ENCODE data around the gene IL27RA. TPM values are rescaled to one million over a fixed set of nuclear protein-coding genes. Genes with fewer than 3 reads are reported as not detected.

IL27RA gene
- total and polyA plus RNA-seq, 2 of the 4 experiments (the other 2 are of a cell fraction) = 2.9 to 5.1 TPM

GRCh38 chr19:13990085-13990484 is 41.5 kb upstream of the IL27RA start:
- Histone ChIP-seq H3K4me2 (ENCODE audit: low read depth, low read length) (no peak overlapping the region), H2BK20ac (ENCODE audit: low read depth, low read length) (no peak overlapping the region), H2BK15ac (ENCODE audit: low read depth, low read length) (no peak overlapping the region), H3K23ac (ENCODE audit: low read depth, low read length) (no peak overlapping the region), H3K14ac (replicated peaks; ENCODE audit: low read depth, low read length) (no peak overlapping the region), H3K9ac (ENCODE audit: low read depth, low read length) (no peak overlapping the region), H4K5ac (ENCODE audit: low read depth, low read length) (no peak overlapping the region), H3K9me3 (ENCODE audit: control insufficient read depth, insufficient read depth, low read length) (no peaks in the 10 kb centered on the region), H3K79me1 (ENCODE audit: low read depth in 1 of 2, low read length in 2 of 2) (peaks cover 5 to 26% of the 10 kb centered on the region in 2 experiments; a peak in 3 of 4 replicates), H2BK120ac (ENCODE audit: low read depth, low read length) (no peak overlapping the region), H3K27me3 (ENCODE audit: control insufficient read depth, insufficient read depth, low read length) (no peaks in the 10 kb centered on the region), H3K36me3 (ENCODE audit: control insufficient read depth, insufficient read depth, low read length) (peaks cover 19% of the 10 kb centered on the region), H3K18ac (ENCODE audit: low read depth, low read length) (no peak overlapping the region), H3K56ac (ENCODE audit: extremely low read depth, insufficient read depth, low read length) (no peak overlapping the region), H2AK5ac (ENCODE audit: low read depth, low read length) (no peak overlapping the region), H3K27ac (ENCODE audit: insufficient read depth, low read length) (no peak overlapping the region), H3K9me1 (ENCODE audit: insufficient read depth, low read length) (peaks cover 18% of the 10 kb centered on the region), H4K91ac (ENCODE audit: insufficient read depth, low read depth, low read length) (no peak overlapping the region), H2AK9ac (replicated peaks; ENCODE audit: low read depth, low read length, poor library complexity) (no peak overlapping the region), H3K4ac (ENCODE audit: low read depth, low read length) (no peak overlapping the region), H4K20me1 (ENCODE audit: insufficient read depth, low read length) (no peaks in the 10 kb centered on the region), H2AFZ (replicated peaks; ENCODE audit: low read length, poor library complexity) (no peak overlapping the region), H3K4me3 (ENCODE audit: insufficient read depth, low read depth, low read length) (no peak overlapping the region), H3K4me1 (ENCODE audit: control insufficient read depth, insufficient read depth, low read length) (peaks cover 10% of the 10 kb centered on the region), H2BK5ac (ENCODE audit: low read depth, low read length, poor library complexity, severe bottlenecking) (no peak overlapping the region), H4K8ac (ENCODE audit: low read depth in 2 of 2, low read length in 2 of 2) (no peak overlapping the region)
- dilution Hi-C loops (cut with HindIII; ENCODE audit: low sequenced_read_pairs, unreplicated experiment) = no loop called here
- DNase-seq = no peak
- ChIA-PET CTCF (no interaction called here), POLR2A (ENCODE audit: unreplicated experiment) (no interaction called here)
- intact Hi-C loops (cut with micrococcal nuclease) = no loop called here
- no peak for ATAC-seq (ENCODE audit: low read depth)
- BruUV-seq (replicated peaks) = no TSS peak
- whole genome bisulfite sequencing, 2 experiments (ENCODE audit: extremely low coverage in 2 of 2, insufficient read length in 1 of 2) = 97% methylated on average over 6 of the region's 8 CpGs; no CpG with 5 or more reads in 1 of the 2 experiments
- TF ChIP-seq CHD1 (IDR thresholded peaks at IDR 0.05; ENCODE audit: low read depth, low read length) = no peak
- no peak for TF ChIP-seq ELK1 (IDR thresholded peaks at IDR 0.05; ENCODE audit: borderline replicate concordance, low read depth, low read length)
- no peak for TF ChIP-seq RAD21 (IDR thresholded peaks at IDR 0.05; ENCODE audit: low read length)
- TF ChIP-seq MAFK (IDR thresholded peaks at IDR 0.05; ENCODE audit: low read depth, low read length) = no peak
- TF ChIP-seq FOS (IDR thresholded peaks at IDR 0.05; ENCODE audit: low read depth, low read length) = no peak
- no peak for TF ChIP-seq CTCF (conservative IDR thresholded peaks at IDR 0.05; ENCODE audit: low read depth, low read length)
- TF ChIP-seq RFX5 (IDR thresholded peaks at IDR 0.05; ENCODE audit: low read depth, low read length) = no peak
- no peak for TF ChIP-seq NFE2L2 (IDR thresholded peaks at IDR 0.05; ENCODE audit: low read depth, low read length)
- no peak for TF ChIP-seq MAZ (IDR thresholded peaks at IDR 0.05; ENCODE audit: borderline replicate concordance, low read depth, low read length)
- TF ChIP-seq RCOR1 (IDR thresholded peaks at IDR 0.05; ENCODE audit: insufficient replicate concordance, low read length) = no peak
- in situ Hi-C loops (cut with MboI; ENCODE audit: low sequenced_read_pairs) = no loop called here

All from IMR-90 (cell line).